ENCODE results near the gene FCHSD2.

DNA sequence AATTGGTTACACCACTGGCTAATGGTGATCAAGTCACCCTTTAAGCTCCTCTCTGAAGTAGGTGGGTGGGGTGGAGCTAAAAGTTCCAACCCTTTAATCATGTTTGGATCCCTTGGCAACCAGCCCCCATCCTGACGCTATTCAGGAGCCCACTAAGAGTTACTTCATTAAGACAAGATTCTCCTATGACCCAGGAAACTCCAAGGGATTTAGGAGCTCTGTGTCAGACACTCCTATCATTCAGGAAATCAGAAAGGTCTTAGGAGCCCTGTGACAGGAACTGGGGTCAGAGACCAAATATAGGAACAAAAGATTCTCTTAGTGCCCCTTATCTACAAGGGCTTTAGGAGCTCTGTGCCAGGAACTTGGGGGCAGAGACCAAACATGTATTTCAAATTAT, 186.7 kb downstream of the FCHSD2 start:
- no peak for TF ChIP-seq FOXA1 (IDR thresholded peaks at IDR 0.05)
- TF ChIP-seq FOXK2 (IDR thresholded peaks at IDR 0.05) = no peak
- no peak for TF ChIP-seq SP1 (IDR thresholded peaks at IDR 0.05)
- TF ChIP-seq L3MBTL2 (conservative IDR thresholded peaks at IDR 0.05) = no peak
- TF ChIP-seq FOXM1 (IDR thresholded peaks at IDR 0.05; ENCODE audit: borderline replicate concordance) = no peak
- no peak for TF ChIP-seq NFRKB (IDR thresholded peaks at IDR 0.05)
- TF ChIP-seq PKNOX1 (IDR thresholded peaks at IDR 0.05) = no peak
- TF ChIP-seq ELF4 (IDR thresholded peaks at IDR 0.05) = no peak
- TF ChIP-seq TARDBP (IDR thresholded peaks at IDR 0.05) = no peak
- TF ChIP-seq ZNF384 (IDR thresholded peaks at IDR 0.05) = no peak
- TF ChIP-seq BHLHE40 (IDR thresholded peaks at IDR 0.05; ENCODE audit: borderline replicate concordance) = no peak
